Kidney (tissue), 14 donors: Measurements from ENCODE around the gene MDH2. TPM values are rescaled to one million over a fixed set of nuclear protein-coding genes. Genes with fewer than 3 reads are reported as not detected.
"Not testable (repeated sequence)": the region's sequence is repeated elsewhere in the genome, so short reads cannot be mapped to it uniquely, and the experiment has no call there.

Experiments
- DNase-seq, 5 donors: peaks; one replicate each; pipeline ENCODE4 v3.0.0-alpha.2; 2013 to 2020
- FAIRE-seq: peaks from 2 replicates; lab custom pipeline; 2012; peaks lifted over from hg19 to GRCh38; lab: Jason Lieb, UNC
- H3K27ac ChIP-seq, 2 donors: one replicate each; pipeline ENCODE4 v1.7.0; 2013; ENCODE audit warnings: low read depth in 2 of 2, low read length in 2 of 2, inconsistent platforms in 1 of 2
- H3K27me3 ChIP-seq: one replicate; pipeline ENCODE4 v1.7.1; 2013; ENCODE audit warnings: low read length, inconsistent platforms; ENCODE audit not compliant: control insufficient read depth, insufficient read depth
- H3K36me3 ChIP-seq, 3 donors: one replicate each; pipeline versions ENCODE4 v1.7.0 to v1.7.1; 2013; ENCODE audit warnings: low read length in 3 of 3, control low read depth in 1 of 3, inconsistent platforms in 1 of 3; ENCODE audit not compliant: insufficient read depth in 3 of 3, control insufficient read depth in 2 of 3
- H3K4me1 ChIP-seq, 3 donors: one replicate each; pipeline versions ENCODE4 v1.7.0 to v1.7.1; 2013; ENCODE audit warnings: low read length in 3 of 3, inconsistent platforms in 1 of 3, low read depth in 1 of 3; ENCODE audit not compliant: control insufficient read depth in 2 of 3, insufficient read depth in 2 of 3
- H3K4me3 ChIP-seq, 3 donors: one replicate each; pipeline versions ENCODE4 v1.7.0 to v1.8.1; 2013; ENCODE audit warnings: low read length in 3 of 3, control low read depth in 1 of 3, inconsistent platforms in 1 of 3
- H3K9ac ChIP-seq, 3 donors: one replicate each; pipeline versions ENCODE4 v1.7.0 to v1.7.1; 2013; ENCODE audit warnings: low read length in 3 of 3, control low read depth in 1 of 3, inconsistent platforms in 1 of 3
- H3K9me3 ChIP-seq, 3 donors: one replicate each; pipeline versions ENCODE4 v1.7.0 to v1.7.1; 2013; ENCODE audit warnings: low read length in 3 of 3, control low read depth in 1 of 3, inconsistent platforms in 1 of 3; ENCODE audit not compliant: control insufficient read depth in 2 of 3, insufficient read depth in 1 of 3
- intact Hi-C: fragments of 100-400 bp; cut with DNase I; formaldehyde crosslinking; loops from one replicate; pipeline ENCODE4 v1.11.1; 2022
- polyA plus RNA-seq: library from polyadenylated mRNA; stranded (reverse); fragments of 350-450 nt; fragmentation: Illumina TruSeq; extraction: RNeasy Lipid Tissue Mini Kit (QIAGEN cat#74804); gene quantifications from one replicate; pipeline ENCODE4 v1.2.3, GENCODE V29; 2014; ENCODE audit warnings: low read depth, low replicate concordance; ENCODE audit not compliant: insufficient read depth
- total RNA-seq: library from RNA; stranded (reverse); fragmentation: NEBNext Ultra II Directional; extraction: Animal tissue kit (Norgen Biotek cat#: 25700); gene quantifications from one replicate; pipeline ENCODE4 v1.2.1, GENCODE V29; 2021
- TF ChIP-seq, protein P1 (sequence below): IDR thresholded peaks from 3 replicates; pipeline ENCODE4 v1.5.1; 2012; ENCODE audit warnings: mild to moderate bottlenecking, moderate library complexity, borderline replicate concordance; ENCODE audit not compliant: insufficient read depth; ENCODE audit errors: extremely low read depth
- donor health status: control.
- donor health status: control.
- donor health status: control.
- donor health status: control.
- donor health status: control.
- donor health status: DM: yes; HTN: yes; CAD: no.
- donor health status: Normal renal cell carcinoma (clear cell type).

Gene MDH2
- total and polyA plus RNA-seq, 2 donors from 2014 or later: 130 to 233 TPM

GRCh38 chr7:76056241-76056640, 8.3 kb downstream of the MDH2 start:
- intact Hi-C loops: no loop called here

GRCh38 chr7:76057103-76057812, 9.4 kb downstream of the MDH2 start:
- TF ChIP-seq, protein P1, sequence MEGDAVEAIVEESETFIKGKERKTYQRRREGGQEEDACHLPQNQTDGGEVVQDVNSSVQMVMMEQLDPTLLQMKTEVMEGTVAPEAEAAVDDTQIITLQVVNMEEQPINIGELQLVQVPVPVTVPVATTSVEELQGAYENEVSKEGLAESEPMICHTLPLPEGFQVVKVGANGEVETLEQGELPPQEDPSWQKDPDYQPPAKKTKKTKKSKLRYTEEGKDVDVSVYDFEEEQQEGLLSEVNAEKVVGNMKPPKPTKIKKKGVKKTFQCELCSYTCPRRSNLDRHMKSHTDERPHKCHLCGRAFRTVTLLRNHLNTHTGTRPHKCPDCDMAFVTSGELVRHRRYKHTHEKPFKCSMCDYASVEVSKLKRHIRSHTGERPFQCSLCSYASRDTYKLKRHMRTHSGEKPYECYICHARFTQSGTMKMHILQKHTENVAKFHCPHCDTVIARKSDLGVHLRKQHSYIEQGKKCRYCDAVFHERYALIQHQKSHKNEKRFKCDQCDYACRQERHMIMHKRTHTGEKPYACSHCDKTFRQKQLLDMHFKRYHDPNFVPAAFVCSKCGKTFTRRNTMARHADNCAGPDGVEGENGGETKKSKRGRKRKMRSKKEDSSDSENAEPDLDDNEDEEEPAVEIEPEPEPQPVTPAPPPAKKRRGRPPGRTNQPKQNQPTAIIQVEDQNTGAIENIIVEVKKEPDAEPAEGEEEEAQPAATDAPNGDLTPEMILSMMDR: no peak
- Histone ChIP-seq H3K4me3 (no peak overlapping the region), H3K27ac (no peak overlapping the region), H3K27me3 (no peaks in the 10 kb centered on the region), H3K4me1 (no peaks in the 10 kb centered on the region), H3K9ac (no peak overlapping the region), H3K9me3 (no peaks in the 10 kb centered on the region), H3K36me3 (peaks cover 2 to 62% (median 44%) of the 10 kb centered on the region in 3 donors)
- no peak for DNase-seq
- intact Hi-C loops: no loop called here
- FAIRE-seq: no peak

More at GRCh38 chr7:76056241-76056640, 8.3 kb downstream of the MDH2 start:
- no peaks in the 10 kb centered on the region for H3K9me3 ChIP-seq
- no peak overlapping the region for H3K4me3 ChIP-seq
- no peak overlapping the region for H3K9ac ChIP-seq
- DNase-seq: no peak
- FAIRE-seq: no peak
- no peaks in the 10 kb centered on the region for H3K4me1 ChIP-seq
- no peaks in the 10 kb centered on the region for H3K27me3 ChIP-seq
- H3K27ac ChIP-seq: no peak overlapping the region
- TF ChIP-seq, protein P1: no peak
- H3K36me3 ChIP-seq: peaks cover 2 to 53% (median 38%) of the 10 kb centered on the region in 3 donors

- Histone ChIP-seq H3K9me3 (no peaks in the 10 kb centered on the region), H3K4me1 (no peaks in the 10 kb centered on the region), H3K27me3 (no peaks in the 10 kb centered on the region), H3K27ac (no peak overlapping the region), H3K4me3 (no peak overlapping the region), H3K9ac (no peak overlapping the region), H3K36me3 (peaks cover 2 to 62% (median 44%) of the 10 kb centered on the region in 3 donors)
- FAIRE-seq: no peak
- TF ChIP-seq, protein P1: no peak
- intact Hi-C loops: no loop called here
- no peak for DNase-seq
These were observed 9.9 kb downstream of the MDH2 start for GRCh38 chr7:76057813-76058145.

DNA sequence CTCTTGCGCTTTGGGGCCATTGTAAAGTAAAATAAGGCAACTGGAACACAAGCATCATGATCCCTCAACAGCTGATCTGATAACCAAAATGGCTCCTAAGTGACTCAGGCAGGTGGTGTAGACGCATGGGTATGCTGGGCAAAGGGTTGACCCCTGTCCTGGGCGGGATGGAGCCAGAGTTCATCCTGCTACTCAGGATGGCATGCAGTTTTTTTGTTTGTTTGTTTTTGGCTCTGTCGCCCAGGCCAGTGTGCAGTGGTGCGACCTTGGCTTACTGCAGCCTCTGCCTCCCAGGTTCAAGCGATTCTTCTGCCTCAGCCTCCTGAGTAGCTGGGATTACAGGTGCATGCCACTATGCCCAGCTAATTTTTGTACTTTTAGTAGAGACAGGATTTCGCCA, 10.8 kb downstream of the MDH2 start:
- H3K9me3 ChIP-seq, FAIRE-seq, H3K4me1 ChIP-seq, H3K9ac ChIP-seq, intact Hi-C loops, DNase-seq, H3K27ac ChIP-seq, H3K4me3 ChIP-seq, H3K27me3 ChIP-seq: not testable (repeated sequence)
- peaks cover 2 to 67% (median 45%) of the 10 kb centered on the region in 3 donors for H3K36me3 ChIP-seq
